OCI-LY3 (cell line): ENCODE data around the gene TAPT1.

Source experiments
- EZH2phosphoT487 ChIP-seq: fragments of 200-600 bp; shearing (Covaris generic); IDR thresholded peaks from 2 replicates; pipeline ENCODE4 v1.6.1; 2018; ENCODE audit warnings: antibody characterized with exemption, mixed run types, low read depth
- TF ChIP-seq, protein P1 (sequence below): fragments of 200-600, 300-600 bp; sonication (generic); IDR thresholded peaks from 2 replicates; pipeline ENCODE4 v1.5.1; 2014; ENCODE audit warnings: antibody characterized with exemption, low read length, low read depth

DNA sequence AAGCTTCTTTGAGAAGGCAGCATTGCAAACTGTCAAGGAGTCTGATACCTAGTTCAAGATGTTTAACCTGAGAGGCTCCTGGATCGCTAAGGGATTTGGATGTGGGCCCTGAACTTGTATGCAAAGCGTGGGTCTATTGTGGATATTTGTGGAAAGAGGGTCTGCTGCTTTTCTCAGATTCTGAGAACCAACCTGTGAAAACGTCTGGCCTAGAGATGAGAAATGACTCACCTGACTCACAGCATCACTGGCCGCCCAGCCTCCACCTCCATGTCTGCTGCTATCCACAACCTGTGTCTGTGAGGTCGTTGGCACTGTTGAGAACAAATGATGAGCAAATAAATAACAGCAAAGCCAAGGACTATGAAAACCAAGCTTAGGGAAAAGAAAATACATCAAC lies 109.1 kb downstream of the TAPT1 start:
- no peak for TF ChIP-seq EZH2phosphoT487
- TF ChIP-seq, protein P1, sequence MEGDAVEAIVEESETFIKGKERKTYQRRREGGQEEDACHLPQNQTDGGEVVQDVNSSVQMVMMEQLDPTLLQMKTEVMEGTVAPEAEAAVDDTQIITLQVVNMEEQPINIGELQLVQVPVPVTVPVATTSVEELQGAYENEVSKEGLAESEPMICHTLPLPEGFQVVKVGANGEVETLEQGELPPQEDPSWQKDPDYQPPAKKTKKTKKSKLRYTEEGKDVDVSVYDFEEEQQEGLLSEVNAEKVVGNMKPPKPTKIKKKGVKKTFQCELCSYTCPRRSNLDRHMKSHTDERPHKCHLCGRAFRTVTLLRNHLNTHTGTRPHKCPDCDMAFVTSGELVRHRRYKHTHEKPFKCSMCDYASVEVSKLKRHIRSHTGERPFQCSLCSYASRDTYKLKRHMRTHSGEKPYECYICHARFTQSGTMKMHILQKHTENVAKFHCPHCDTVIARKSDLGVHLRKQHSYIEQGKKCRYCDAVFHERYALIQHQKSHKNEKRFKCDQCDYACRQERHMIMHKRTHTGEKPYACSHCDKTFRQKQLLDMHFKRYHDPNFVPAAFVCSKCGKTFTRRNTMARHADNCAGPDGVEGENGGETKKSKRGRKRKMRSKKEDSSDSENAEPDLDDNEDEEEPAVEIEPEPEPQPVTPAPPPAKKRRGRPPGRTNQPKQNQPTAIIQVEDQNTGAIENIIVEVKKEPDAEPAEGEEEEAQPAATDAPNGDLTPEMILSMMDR, result no peak
